Measurements from ENCODE around the gene POLDIP2. TPM values are rescaled to one million over a fixed set of nuclear protein-coding genes. Genes with fewer than 3 reads are reported as not detected.
A peak's percentile ranks its signal among the peaks of the same experiment; 100 is the strongest.

POLDIP2 gene
- total RNA-seq, 6 experiments from 2014 or later = 92.5 to 156 (median 130) TPM

GRCh38 chr17:28317099-28317965, 40.0 kb downstream of the POLDIP2 start:
- TF ChIP-seq CTCF (IDR thresholded peaks at IDR 0.05) = no peak
- TF ChIP-seq POLR2A (IDR thresholded peaks at IDR 0.05) = no peak
- ATAC-seq = no peak
- peaks cover 0 to 26% (median 0%) of the 10 kb centered on the region in 4 donors for H3K4me1 ChIP-seq
- no peak overlapping the region for H3K27ac ChIP-seq
- no peaks in the 10 kb centered on the region for H3K9me3 ChIP-seq
- H3K36me3 ChIP-seq = no peaks in the 10 kb centered on the region
- WGBS (ENCODE audit: insufficient coverage, low coverage, low lambda C conversion rate, missing lambda C conversion rate) = 82% methylated on average over 17 of the region's 21 CpGs
- intact Hi-C loops (cut with DNase I) = no loop called here
- no peak overlapping the region for H3K4me3 ChIP-seq
- H3K27me3 ChIP-seq = no peaks in the 10 kb centered on the region
- DNase-seq = no peak

- WGBS (ENCODE audit: insufficient coverage, low coverage, low lambda C conversion rate, missing lambda C conversion rate) = 90% methylated on average over 4 of the region's 4 CpGs
- no peak for TF ChIP-seq CTCF (IDR thresholded peaks at IDR 0.05)
- no peak for TF ChIP-seq POLR2A (IDR thresholded peaks at IDR 0.05)
- no peak overlapping the region for H3K4me3 ChIP-seq
- H3K27ac ChIP-seq = no peak overlapping the region
- DNase-seq = no peak
- ATAC-seq = no peak
- H3K4me1 ChIP-seq = peaks cover 0 to 17% (median 0%) of the 10 kb centered on the region in 4 donors
- no peaks in the 10 kb centered on the region for H3K9me3 ChIP-seq
- H3K27me3 ChIP-seq = no peaks in the 10 kb centered on the region
- no peaks in the 10 kb centered on the region for H3K36me3 ChIP-seq
- intact Hi-C loops (cut with DNase I) = no loop called here
Measured at GRCh38 chr17:28315846-28316705, 41.3 kb downstream of the POLDIP2 start.

GRCh38 chr17:28313841-28314240, 43.5 kb downstream of the POLDIP2 start:
- Histone ChIP-seq H3K27me3 (no peaks in the 10 kb centered on the region), H3K4me3 (no peak overlapping the region), H3K27ac (no peak overlapping the region), H3K36me3 (no peaks in the 10 kb centered on the region), H3K4me1 (peaks cover 0 to 9% (median 0%) of the 10 kb centered on the region in 4 donors), H3K9me3 (no peaks in the 10 kb centered on the region)
- ATAC-seq = peak in 1 of 4 donors; percentile 37
- 49% methylated on average over 2 of the region's 2 CpGs for WGBS (ENCODE audit: insufficient coverage, low coverage, low lambda C conversion rate, missing lambda C conversion rate)
- DNase-seq = peak in 1 of 3 donors; percentile 75
- TF ChIP-seq POLR2A (IDR thresholded peaks at IDR 0.05) (no peak), CTCF (IDR thresholded peaks at IDR 0.05) (no peak)
- intact Hi-C loops (cut with DNase I) = no loop called here

GRCh38 chr17:28306954-28307401, 50.3 kb downstream of the POLDIP2 start:
- ATAC-seq (peak in 1 of 4 donors; percentile 47), DNase-seq (no peak)
- 54% methylated on average over 10 of the region's 38 CpGs for WGBS (ENCODE audit: insufficient coverage, low coverage, low lambda C conversion rate, missing lambda C conversion rate)
- intact Hi-C loops (cut with DNase I) = no loop called here
- no peak overlapping the region for H3K27ac ChIP-seq
- H3K9me3 ChIP-seq = no peaks in the 10 kb centered on the region
- no peaks in the 10 kb centered on the region for H3K36me3 ChIP-seq
- H3K27me3 ChIP-seq = no peaks in the 10 kb centered on the region
- no peaks in the 10 kb centered on the region for H3K4me1 ChIP-seq
- no peak for TF ChIP-seq CTCF (IDR thresholded peaks at IDR 0.05)
- TF ChIP-seq POLR2A (IDR thresholded peaks at IDR 0.05) = no peak
- no peak overlapping the region for H3K4me3 ChIP-seq
